ENCODE data around the gene VPS13D. TPM values are rescaled to one million over a fixed set of nuclear protein-coding genes. Genes with fewer than 3 reads are reported as not detected.

VPS13D gene
- total RNA-seq, 6 experiments from 2014 or later, result 25.9 to 36.9 (median 30.8) TPM

- Histone ChIP-seq H3K27me3 (no peaks in the 10 kb centered on the region), H3K36me3 (no peaks in the 10 kb centered on the region), H3K4me1 (peaks cover 0 to 53% (median 20%) of the 10 kb centered on the region in 4 donors), H3K27ac (peak overlapping the region in 1 of 3 donors; percentile 50), H3K9me3 (no peaks in the 10 kb centered on the region), H3K4me3 (no peak overlapping the region)
- TF ChIP-seq POLR2A (IDR thresholded peaks at IDR 0.05) (no peak), CTCF (IDR thresholded peaks at IDR 0.05) (no peak)
- intact Hi-C loops (cut with DNase I), result no loop called here
- WGBS (ENCODE audit: insufficient coverage, low coverage, low lambda C conversion rate, missing lambda C conversion rate), result 82% methylated on average over 2 of the region's 2 CpGs
- DNase-seq (no peak), ATAC-seq (no peak)
These were observed 231.9 kb downstream of the VPS13D start for GRCh38 chr1:12461754-12462153.

- intact Hi-C loops (cut with DNase I), result no loop called here
- 85% methylated on average over 2 of the region's 4 CpGs for WGBS (ENCODE audit: insufficient coverage, low coverage, low lambda C conversion rate, missing lambda C conversion rate)
These were observed 232.8 kb downstream of the VPS13D start for GRCh38 chr1:12462586-12462985.

GRCh38 chr1:12464045-12464461 lies 234.2 kb downstream of the VPS13D start:
- intact Hi-C loops (cut with DNase I), result no loop called here
- Histone ChIP-seq H3K36me3 (no peaks in the 10 kb centered on the region), H3K4me1 (peaks cover 0 to 33% (median 12%) of the 10 kb centered on the region in 4 donors), H3K9me3 (no peaks in the 10 kb centered on the region), H3K27ac (no peak overlapping the region), H3K4me3 (no peak overlapping the region), H3K27me3 (no peaks in the 10 kb centered on the region)
- peak in 2 of 4 donors; percentile 36 to 49 for ATAC-seq
- 74% methylated on average over 2 of the region's 3 CpGs for WGBS (ENCODE audit: insufficient coverage, low coverage, low lambda C conversion rate, missing lambda C conversion rate)
- no peak for DNase-seq
- no peak for TF ChIP-seq POLR2A (IDR thresholded peaks at IDR 0.05)
- no peak for TF ChIP-seq CTCF (IDR thresholded peaks at IDR 0.05)

More at GRCh38 chr1:12462586-12462985, 232.8 kb downstream of the VPS13D start:
- peaks cover 0 to 45% (median 17%) of the 10 kb centered on the region in 4 donors for H3K4me1 ChIP-seq
- H3K27ac ChIP-seq, result no peak overlapping the region
- no peaks in the 10 kb centered on the region for H3K9me3 ChIP-seq
- DNase-seq, result no peak
- no peaks in the 10 kb centered on the region for H3K27me3 ChIP-seq
- H3K4me3 ChIP-seq, result no peak overlapping the region
- no peak for ATAC-seq
- no peaks in the 10 kb centered on the region for H3K36me3 ChIP-seq
- TF ChIP-seq POLR2A (IDR thresholded peaks at IDR 0.05), result no peak
- no peak for TF ChIP-seq CTCF (IDR thresholded peaks at IDR 0.05)

GRCh38 chr1:12464598-12465056 lies 234.8 kb downstream of the VPS13D start:
- H3K4me3 ChIP-seq, result no peak overlapping the region
- H3K27me3 ChIP-seq, result no peaks in the 10 kb centered on the region
- no peaks in the 10 kb centered on the region for H3K9me3 ChIP-seq
- TF ChIP-seq CTCF (IDR thresholded peaks at IDR 0.05) (no peak), POLR2A (IDR thresholded peaks at IDR 0.05) (no peak)
- DNase-seq (no peak), ATAC-seq (no peak)
- H3K27ac ChIP-seq, result no peak overlapping the region
- intact Hi-C loops (cut with DNase I), result no loop called here
- H3K4me1 ChIP-seq, result peaks cover 0 to 38% (median 12%) of the 10 kb centered on the region in 4 donors
- 68% methylated on average over 3 of the region's 5 CpGs for WGBS (ENCODE audit: insufficient coverage, low coverage, low lambda C conversion rate, missing lambda C conversion rate)
- H3K36me3 ChIP-seq, result no peaks in the 10 kb centered on the region

- no peaks in the 10 kb centered on the region for H3K27me3 ChIP-seq
- 77% methylated on average over 3 of the region's 3 CpGs for WGBS (ENCODE audit: insufficient coverage, low coverage, low lambda C conversion rate, missing lambda C conversion rate)
- no peak overlapping the region for H3K4me3 ChIP-seq
- no peaks in the 10 kb centered on the region for H3K9me3 ChIP-seq
- no peak overlapping the region for H3K27ac ChIP-seq
- DNase-seq (no peak), ATAC-seq (no peak)
- no peak for TF ChIP-seq CTCF (IDR thresholded peaks at IDR 0.05)
- TF ChIP-seq POLR2A (IDR thresholded peaks at IDR 0.05), result no peak
- H3K36me3 ChIP-seq, result no peaks in the 10 kb centered on the region
- H3K4me1 ChIP-seq, result peaks cover 0 to 39% (median 12%) of the 10 kb centered on the region in 4 donors
- intact Hi-C loops (cut with DNase I), result no loop called here
These were observed 235.3 kb downstream of the VPS13D start for GRCh38 chr1:12465126-12465525.

All from right lobe of liver (tissue), 6 donors.